ENCODE measurements around the gene COLEC12.
"Not testable (repeated sequence)": the region's sequence is repeated elsewhere in the genome, so short reads cannot be mapped to it uniquely, and the experiment has no call there.

COLEC12 gene

GRCh38 chr18:407191-407590 lies 93.3 kb downstream of the COLEC12 start:
- DNase-seq = no peak

- no peak for DNase-seq
These were observed 93.8 kb downstream of the COLEC12 start for GRCh38 chr18:406677-407076.

- not testable (repeated sequence) for DNase-seq
These were observed 95.5 kb downstream of the COLEC12 start for GRCh38 chr18:405006-405405.

- DNase-seq = no peak
These were observed 96.4 kb downstream of the COLEC12 start for GRCh38 chr18:404061-404636.

GRCh38 chr18:402129-402528 lies 98.4 kb downstream of the COLEC12 start:
- DNase-seq = no peak

GRCh38 chr18:400456-400855 lies 100.0 kb downstream of the COLEC12 start:
- DNase-seq = no peak

- DNase-seq = no peak
These were observed 100.8 kb downstream of the COLEC12 start for GRCh38 chr18:399631-400135.

- no peak for DNase-seq
These were observed 101.4 kb downstream of the COLEC12 start for GRCh38 chr18:398935-399630.

GRCh38 chr18:396556-396955 lies 103.9 kb downstream of the COLEC12 start:
- no peak for DNase-seq

- DNase-seq = no peak
These were observed 104.3 kb downstream of the COLEC12 start for GRCh38 chr18:396251-396555.

- no peak for DNase-seq
These were observed 104.8 kb downstream of the COLEC12 start for GRCh38 chr18:395456-396250.

GRCh38 chr18:394987-395362 lies 105.5 kb downstream of the COLEC12 start:
- no peak for DNase-seq

- no peak for DNase-seq
These were observed 106.1 kb downstream of the COLEC12 start for GRCh38 chr18:394262-394986.

- no peak for DNase-seq
These were observed 106.9 kb downstream of the COLEC12 start for GRCh38 chr18:393574-393957.

GRCh38 chr18:392928-393573 lies 107.5 kb downstream of the COLEC12 start:
- DNase-seq = no peak

- DNase-seq = no peak
These were observed 109.6 kb downstream of the COLEC12 start for GRCh38 chr18:390741-391478.

GRCh38 chr18:389658-390357 lies 110.7 kb downstream of the COLEC12 start:
- DNase-seq = no peak

GRCh38 chr18:388200-388599 lies 112.3 kb downstream of the COLEC12 start:
- DNase-seq = no peak

- DNase-seq = no peak
These were observed 113.5 kb downstream of the COLEC12 start for GRCh38 chr18:386994-387393.

GRCh38 chr18:384897-385296 lies 115.6 kb downstream of the COLEC12 start:
- no peak for DNase-seq

- DNase-seq = no peak
These were observed 117.4 kb downstream of the COLEC12 start for GRCh38 chr18:383135-383534.

All from stimulated activated CD4-positive, alpha-beta T cell treated with anti-CD3 and anti-CD28 coated beads, Interleukin-2, amount 100 ng/mL, for 24 hours (primary cell).